Activated CD8-positive, alpha-beta T cell treated with anti-CD3 and anti-CD28 coated beads for 36 hours (primary cell): ENCODE results near the gene HSBP1L1. TPM values are rescaled to one million over a fixed set of nuclear protein-coding genes. Genes with fewer than 3 reads are reported as not detected.

Experiments used
- ATAC-seq: fragments of 200-7000 bp; cut with Tn5 transposase; one replicate; pipeline ENCODE4 v1.10.0; 2021; ENCODE audit warnings: mild to moderate bottlenecking, moderate library complexity
- CTCF ChIA-PET: fragments of 350-600 bp; sonication (Branson Sonifier 250); formaldehyde crosslinking; loops from one replicate; lab custom pipeline; 2021; ENCODE audit warnings: antibody characterized with exemption; lab: Charles Lee
- POLR2A ChIA-PET: fragments of 350-600 bp; sonication (Branson Sonifier 250); formaldehyde crosslinking; loops from one replicate; lab custom pipeline; 2021; ENCODE audit warnings: antibody characterized with exemption; lab: Charles Lee
- DNase-seq: peaks from one replicate; pipeline ENCODE4 v3.0.0-alpha.2; 2020
- H3K27ac Mint-ChIP-seq: one replicate; pipeline ENCODE4 v1.8.0; 2021; ENCODE audit warnings: mild to moderate bottlenecking, mixed read lengths
- H3K27me3 Mint-ChIP-seq: one replicate; pipeline ENCODE4 v1.8.0; 2021; ENCODE audit warnings: mixed read lengths
- H3K36me3 Mint-ChIP-seq: one replicate; pipeline ENCODE4 v1.8.0; 2021; ENCODE audit warnings: low read depth, mixed read lengths
- H3K4me1 Mint-ChIP-seq: one replicate; pipeline ENCODE4 v1.8.0; 2021; ENCODE audit warnings: low read depth, mixed read lengths
- H3K4me3 Mint-ChIP-seq: one replicate; pipeline ENCODE4 v1.8.0; 2021; ENCODE audit warnings: mild to moderate bottlenecking, moderate library complexity, mixed read lengths
- H3K9me3 Mint-ChIP-seq: one replicate; pipeline ENCODE4 v1.8.0; 2021; ENCODE audit warnings: mixed read lengths
- CTCF ChIP-seq: fragments of 200-600 bp; IDR thresholded peaks from one replicate; pipeline ENCODE4 v1.8.0; 2022; ENCODE audit warnings: antibody characterized with exemption, mild to moderate bottlenecking
- intact Hi-C: fragments of 100-400 bp; cut with micrococcal nuclease; formaldehyde crosslinking; loops from one replicate; pipeline ENCODE4 v1.10.0; 2022
- total RNA-seq, 2 experiments: library from RNA; stranded (reverse); gene quantifications; one replicate each; pipeline ENCODE4 v1.2.3, GENCODE V29; 2021

The HSBP1L1 gene
- total RNA-seq, 2 experiments from 2014 or later, result 5.1 TPM

DNA sequence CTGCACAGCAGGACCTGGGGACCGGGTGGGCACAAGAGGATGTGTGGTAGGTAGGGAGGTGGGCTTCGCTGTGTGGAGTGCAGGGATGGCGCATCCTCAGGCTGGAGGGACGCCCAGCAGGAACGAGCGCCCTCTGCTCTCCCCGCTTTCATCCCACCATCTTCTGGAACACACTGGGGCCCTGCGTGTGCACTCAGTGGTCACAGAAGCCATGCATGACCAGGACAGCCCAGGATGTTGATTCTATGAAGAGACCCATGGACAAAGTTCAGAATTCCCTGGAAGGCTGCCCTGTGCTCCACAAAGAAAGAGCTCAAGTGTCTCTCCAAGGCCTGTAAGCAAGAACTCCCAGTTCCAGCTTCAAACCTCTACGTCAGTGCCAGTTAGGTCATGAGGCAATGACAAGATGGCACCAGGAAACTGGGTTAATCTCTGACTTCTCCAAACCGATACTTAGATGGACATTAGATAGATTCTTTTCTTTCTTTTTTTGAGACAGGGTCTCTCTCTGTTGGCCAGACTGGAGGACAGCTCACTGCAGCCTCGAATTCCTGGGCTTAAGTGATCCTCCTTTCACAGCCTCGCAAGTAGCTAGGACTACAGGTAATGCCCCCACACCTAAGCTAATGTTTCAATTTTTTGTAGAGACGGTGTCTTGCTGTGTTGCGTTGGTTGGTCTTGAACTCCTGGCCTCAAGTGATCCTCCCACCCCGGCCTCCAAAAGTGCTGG lies 16.4 kb upstream of the HSBP1L1 start:
- Mint-ChIP-seq H3K36me3 (peaks cover 11% of the 10 kb centered on the region), H3K4me1 (peaks cover 51% of the 10 kb centered on the region), H3K27me3 (no peaks in the 10 kb centered on the region), H3K9me3 (no peaks in the 10 kb centered on the region), H3K27ac (no peak overlapping the region), H3K4me3 (no peak overlapping the region)
- DNase-seq (no peak), ATAC-seq (no peak)
- TF ChIP-seq CTCF, result no peak
- ChIA-PET CTCF (no interaction called here), POLR2A (interaction anchor here (0.6 kb wide), 1 partner anchor 99 kb away, joined by 4 read pairs; no protein-coding TSS in a partner anchor)
- intact Hi-C loops, result loop anchor here (10.0 kb wide), 1 partner anchor 263 kb away; no protein-coding TSS in a partner anchor

- ChIA-PET POLR2A (interaction anchor here (1.0 to 1.1 kb wide), 2 partner anchors 13 to 35 kb away, joined by 3 to 4 read pairs; no protein-coding TSS in a partner anchor), CTCF (no interaction called here)
- intact Hi-C loops, result loop anchor here (10.0 kb wide), 1 partner anchor 264 kb away; no protein-coding TSS in a partner anchor
- Mint-ChIP-seq H3K9me3 (no peaks in the 10 kb centered on the region), H3K4me1 (peaks cover 48% of the 10 kb centered on the region), H3K4me3 (no peak overlapping the region), H3K27ac (no peak overlapping the region), H3K36me3 (peaks cover 11% of the 10 kb centered on the region), H3K27me3 (no peaks in the 10 kb centered on the region)
- DNase-seq (no peak), ATAC-seq (no peak)
- TF ChIP-seq CTCF, result no peak
These were observed 15.6 kb upstream of the HSBP1L1 start for GRCh38 chr18:79948719-79949411.

- ChIA-PET POLR2A (interaction anchor here (1.0 to 2.2 kb wide), 3 partner anchors 12 to 37 kb away, joined by 3 to 6 read pairs (median 4); no protein-coding TSS in a partner anchor), CTCF (no interaction called here)
- H3K9me3 Mint-ChIP-seq, result no peaks in the 10 kb centered on the region
- ATAC-seq (no peak), DNase-seq (no peak)
- no peaks in the 10 kb centered on the region for H3K27me3 Mint-ChIP-seq
- H3K4me1 Mint-ChIP-seq, result peaks cover 38% of the 10 kb centered on the region
- H3K4me3 Mint-ChIP-seq, result peak overlapping the region; percentile 73
- H3K27ac Mint-ChIP-seq, result peak overlapping the region; percentile 66
- TF ChIP-seq CTCF, result no peak
- H3K36me3 Mint-ChIP-seq, result peaks cover 11% of the 10 kb centered on the region
- intact Hi-C loops, result loop anchor here (10.0 kb wide), 1 partner anchor 265 kb away; no protein-coding TSS in a partner anchor
These were observed 14.6 kb upstream of the HSBP1L1 start for GRCh38 chr18:79949697-79950487.

GRCh38 chr18:79950515-79951341 lies 13.7 kb upstream of the HSBP1L1 start:
- DNase-seq, result no peak
- H3K36me3 Mint-ChIP-seq, result peaks cover 11% of the 10 kb centered on the region
- ATAC-seq, result peak; percentile 10
- peaks cover 37% of the 10 kb centered on the region for H3K4me1 Mint-ChIP-seq
- POLR2A ChIA-PET, result interaction anchor here (2.0 to 2.2 kb wide), 2 partner anchors 11 to 36 kb away, joined by 6 to 7 read pairs; no protein-coding TSS in a partner anchor
- no peaks in the 10 kb centered on the region for H3K9me3 Mint-ChIP-seq
- H3K27me3 Mint-ChIP-seq, result no peaks in the 10 kb centered on the region
- TF ChIP-seq CTCF, result no peak
- intact Hi-C loops, result no loop called here
- peak overlapping the region; percentile 73 for H3K4me3 Mint-ChIP-seq
- peak overlapping the region; percentile 66 for H3K27ac Mint-ChIP-seq
- CTCF ChIA-PET, result interaction anchor here (1.1 to 2.0 kb wide), 2 partner anchors 13 to 84 kb away, joined by 4 to 6 read pairs; partner anchors contain the start of gene RBFA
